Lower leg skin (tissue), 4 donors: ENCODE measurements around the gene PDGFA. TPM values are rescaled to one million over a fixed set of nuclear protein-coding genes. Genes with fewer than 3 reads are reported as not detected.

Experiments used
- DNase-seq, 2 donors: peaks; one replicate each; pipeline ENCODE4 v3.0.0-alpha.2; 2019; ENCODE audit warnings: low spot score in 2 of 2
- H3K4me3 ChIP-seq: fragments of 200-600 bp; sonication (generic); 2 replicates; pipeline ENCODE4 v1.5.1; 2017; ENCODE audit warnings: mild to moderate bottlenecking, low read depth; ENCODE audit not compliant: poor library complexity, severe bottlenecking
- CTCF ChIP-seq, 3 donors: fragments of 450-650 bp; IDR thresholded peaks; one replicate each; pipeline ENCODE4 v1.5.1; 2016; ENCODE audit warnings: antibody characterized with exemption in 3 of 3, mild to moderate bottlenecking in 3 of 3, moderate library complexity in 2 of 3
- POLR2A ChIP-seq, 2 donors: fragments of 450-650 bp; IDR thresholded peaks; one replicate each; pipeline ENCODE4 v1.6.1; 2016 to 2017; ENCODE audit warnings: antibody characterized with exemption in 2 of 2, mild to moderate bottlenecking in 1 of 2, moderate library complexity in 1 of 2
- WGBS, 2 donors: methylation state at CpG; one replicate each; pipeline ENCODE4 v1.1.5; 2018; 5-methylcytosine and 5-hydroxymethylcytosine counted together
- intact Hi-C: fragments of 100-400 bp; cut with DNase I; formaldehyde crosslinking; loops from one replicate; pipeline ENCODE4 v1.15.0; 2023; ENCODE audit warnings: low total_unique reads
- total RNA-seq, 4 donors: library from RNA; depleted of rRNA; stranded (reverse); fragments of >200 nt; gene quantifications; one replicate each; pipeline ENCODE4 v1.1.0, GENCODE V29; 2016

Gene PDGFA
- total RNA-seq, 4 donors from 2014 or later = 13.0 to 27.0 (median 20.5) TPM

GRCh38 chr7:510782-511281 lies 8.8 kb downstream of the PDGFA start:
- TF ChIP-seq POLR2A (IDR thresholded peaks at IDR 0.05) = no peak
- TF ChIP-seq CTCF (IDR thresholded peaks at IDR 0.05) = no peak
- intact Hi-C loops = no loop called here
- no peak for DNase-seq
- 80 to 83% methylated on average over 24 to 25 of the region's 25 CpGs for WGBS, 2 donors
- no peak overlapping the region for H3K4me3 ChIP-seq

- intact Hi-C loops = no loop called here
These were observed 9.5 kb downstream of the PDGFA start for GRCh38 chr7:510131-510481.

GRCh38 chr7:509426-510130 lies 10.1 kb downstream of the PDGFA start:
- TF ChIP-seq POLR2A (IDR thresholded peaks at IDR 0.05) (no peak), CTCF (IDR thresholded peaks at IDR 0.05) (no peak)
- intact Hi-C loops = no loop called here
- H3K4me3 ChIP-seq = no peak overlapping the region
- DNase-seq = no peak
- 87 to 93% methylated on average over 20 of the region's 20 CpGs for WGBS, 2 donors

More at GRCh38 chr7:510131-510481, 9.5 kb downstream of the PDGFA start:
- WGBS, 2 donors = 82 to 86% methylated on average over 10 to 17 of the region's 17 CpGs
- TF ChIP-seq CTCF (IDR thresholded peaks at IDR 0.05) = no peak
- TF ChIP-seq POLR2A (IDR thresholded peaks at IDR 0.05) = no peak
- no peak overlapping the region for H3K4me3 ChIP-seq
- no peak for DNase-seq

- intact Hi-C loops = no loop called here
- no peak overlapping the region for H3K4me3 ChIP-seq
- 83 to 84% methylated on average over 12 of the region's 12 CpGs for WGBS, 2 donors
- no peak for TF ChIP-seq POLR2A (IDR thresholded peaks at IDR 0.05)
- TF ChIP-seq CTCF (IDR thresholded peaks at IDR 0.05) = no peak
- DNase-seq = no peak
These were observed 11.0 kb downstream of the PDGFA start for GRCh38 chr7:508461-509170.

- intact Hi-C loops = no loop called here
These were observed 11.9 kb downstream of the PDGFA start for GRCh38 chr7:507623-508300.

More at GRCh38 chr7:507623-508300, 11.9 kb downstream of the PDGFA start:
- no peak overlapping the region for H3K4me3 ChIP-seq
- DNase-seq = no peak
- TF ChIP-seq POLR2A (IDR thresholded peaks at IDR 0.05) (no peak), CTCF (IDR thresholded peaks at IDR 0.05) (no peak)
- 78 to 88% methylated on average over 17 of the region's 17 CpGs for WGBS, 2 donors
